Activated naive CD8-positive, alpha-beta T cell treated with anti-CD3 and anti-CD28 coated beads, Interleukin-2, amount 50 U/mL, for 16 hours (primary cell): ENCODE results near the gene DSN1.

Experiments used
- DNase-seq: peaks from one replicate; pipeline ENCODE4 v3.0.0-alpha.2; 2020; ENCODE audit warnings: low read depth, low spot score

Gene DSN1

GRCh38 chr20:36758276-36758675 is 15.3 kb downstream of the DSN1 start:
- DNase-seq, result no peak

- DNase-seq, result no peak
These were observed 17.1 kb downstream of the DSN1 start for GRCh38 chr20:36756496-36756895.

- no peak for DNase-seq
These were observed 18.8 kb downstream of the DSN1 start for GRCh38 chr20:36754656-36755222.

DNA sequence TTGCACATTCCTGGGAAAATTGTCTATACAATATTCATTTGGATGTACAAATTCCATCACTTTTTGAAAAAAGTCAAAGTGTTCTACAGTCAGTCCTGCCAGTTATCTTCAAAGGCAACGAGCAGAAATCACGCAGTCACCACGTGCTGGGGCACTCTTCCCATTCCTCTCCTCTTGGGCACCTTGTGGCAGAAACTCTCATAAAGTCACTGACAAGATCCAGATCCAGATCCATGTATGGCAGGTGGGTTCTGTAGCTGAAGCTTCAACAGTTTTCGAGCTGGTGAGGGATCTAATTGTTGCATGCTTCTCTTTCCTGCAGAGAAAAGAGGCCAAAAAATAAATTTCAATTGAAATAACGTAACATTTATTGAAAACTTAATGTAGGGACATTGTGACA is 21.0 kb downstream of the DSN1 start:
- DNase-seq, result no peak

- DNase-seq, result peak; percentile 81
These were observed 27.5 kb downstream of the DSN1 start, which contains the start of gene NDRG3 for GRCh38 chr20:36745927-36746659. NDRG3 (minus strand) TSS chr20:36746090; CDS start chr20:36721735, 24,355 bp downstream.

- peak; percentile 10 for DNase-seq
These were observed 28.2 kb downstream of the DSN1 start for GRCh38 chr20:36745234-36745926.

DNA sequence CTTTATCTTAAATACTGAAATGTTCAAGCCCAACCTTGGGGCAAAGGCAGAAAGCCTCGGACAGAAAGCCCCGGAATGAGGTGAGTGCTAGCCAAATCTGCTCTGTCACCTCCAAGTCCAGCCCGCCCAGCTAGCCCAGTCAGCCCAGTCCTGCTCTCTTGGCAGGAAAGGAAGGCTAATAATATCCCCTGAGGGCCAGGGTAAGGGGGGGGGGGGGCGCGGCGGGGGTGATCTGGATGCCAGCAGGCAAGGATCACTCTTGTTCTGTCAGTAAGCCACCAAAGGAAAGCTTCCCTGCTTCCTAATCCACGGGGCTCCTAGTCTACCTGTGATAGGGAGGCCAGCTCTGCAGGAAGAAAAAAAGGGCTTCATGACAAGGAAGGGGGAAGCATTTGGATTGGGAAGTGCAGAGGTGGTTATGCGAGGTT is 28.8 kb downstream of the DSN1 start:
- DNase-seq, result no peak

GRCh38 chr20:36744243-36744642 is 29.3 kb downstream of the DSN1 start:
- DNase-seq, result no peak

GRCh38 chr20:36742558-36742957 is 31.0 kb downstream of the DSN1 start:
- DNase-seq, result no peak

GRCh38 chr20:36741072-36741471 is 32.5 kb downstream of the DSN1 start:
- no peak for DNase-seq

DNA sequence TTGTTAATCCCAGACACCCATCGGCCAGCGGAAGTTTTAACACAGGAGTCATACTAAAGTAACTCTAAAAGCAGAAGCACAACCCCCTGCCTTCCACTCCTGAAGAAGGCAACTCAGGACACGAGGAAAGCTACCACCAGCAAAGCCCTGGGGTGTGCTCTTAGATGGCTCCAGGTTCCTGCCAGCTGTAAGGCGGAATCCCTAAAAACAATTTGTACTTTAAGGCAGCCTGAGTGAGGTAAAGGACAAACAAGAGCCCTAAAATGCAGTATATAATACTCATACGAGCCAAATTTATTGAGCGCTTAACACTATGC is 36.4 kb downstream of the DSN1 start:
- DNase-seq, result no peak

- DNase-seq, result no peak
These were observed 36.9 kb downstream of the DSN1 start for GRCh38 chr20:36736451-36737182.

DNA sequence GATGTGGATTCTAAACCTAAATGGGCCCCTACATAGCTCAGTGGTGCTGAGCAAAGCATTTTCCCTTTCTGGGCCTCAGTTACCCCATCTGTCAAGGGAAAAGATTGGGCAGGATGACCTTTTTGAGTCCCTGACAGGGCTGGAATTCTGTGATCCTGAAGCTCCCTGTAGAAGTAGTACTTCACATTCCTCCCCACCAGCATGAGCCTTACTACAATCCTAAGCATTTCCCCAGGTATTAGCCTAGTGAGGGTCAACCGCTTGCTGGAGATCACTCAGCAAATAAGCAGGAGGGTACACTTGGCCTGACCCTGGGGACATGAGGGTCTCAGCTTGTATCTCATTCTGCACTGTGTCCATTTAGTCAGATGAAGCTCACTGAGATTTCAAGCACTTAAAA is 41.1 kb downstream of the DSN1 start:
- no peak for DNase-seq

DNA sequence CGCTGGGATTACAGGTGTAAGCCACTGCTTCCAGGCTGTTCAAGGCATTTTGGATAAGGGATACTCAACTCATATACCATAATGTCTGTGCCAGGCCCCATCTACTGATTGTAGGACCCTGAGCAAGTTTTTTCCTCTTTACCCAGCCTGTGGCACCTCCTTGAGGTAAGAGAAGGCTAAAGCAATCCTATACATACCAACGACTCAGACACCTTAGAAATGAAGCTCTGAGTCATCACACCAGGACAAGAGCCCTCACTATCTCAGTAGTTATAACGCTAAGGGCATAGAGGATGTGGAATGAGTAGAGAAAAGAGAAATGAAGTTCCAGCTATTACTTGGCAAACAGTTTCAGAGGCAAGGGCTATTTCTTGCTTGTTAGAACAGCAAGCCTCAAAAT is 44.6 kb downstream of the DSN1 start:
- no peak for DNase-seq

- DNase-seq, result no peak
These were observed 47.4 kb downstream of the DSN1 start for GRCh38 chr20:36726168-36726567.

- no peak for DNase-seq
These were observed 53.1 kb downstream of the DSN1 start for GRCh38 chr20:36720510-36720909.

DNA sequence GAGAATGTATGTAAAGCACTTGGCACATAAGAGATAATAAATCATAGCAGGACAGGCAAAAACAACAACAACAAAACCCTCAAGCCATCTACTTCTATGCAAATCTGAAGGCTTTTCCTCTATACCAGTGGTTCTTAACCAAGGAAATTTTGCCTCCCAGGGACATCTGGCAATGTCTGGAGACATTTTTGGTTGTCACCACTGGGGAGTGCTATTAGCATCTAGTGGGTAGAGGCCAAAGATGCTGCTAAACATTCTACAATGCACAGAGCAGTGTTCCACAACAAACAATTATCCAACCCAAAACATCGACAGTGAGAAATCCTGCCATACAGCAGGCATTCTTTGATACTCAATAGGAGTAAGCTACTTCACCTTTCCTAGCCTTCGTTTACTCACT is 55.9 kb downstream of the DSN1 start:
- no peak for DNase-seq

DNA sequence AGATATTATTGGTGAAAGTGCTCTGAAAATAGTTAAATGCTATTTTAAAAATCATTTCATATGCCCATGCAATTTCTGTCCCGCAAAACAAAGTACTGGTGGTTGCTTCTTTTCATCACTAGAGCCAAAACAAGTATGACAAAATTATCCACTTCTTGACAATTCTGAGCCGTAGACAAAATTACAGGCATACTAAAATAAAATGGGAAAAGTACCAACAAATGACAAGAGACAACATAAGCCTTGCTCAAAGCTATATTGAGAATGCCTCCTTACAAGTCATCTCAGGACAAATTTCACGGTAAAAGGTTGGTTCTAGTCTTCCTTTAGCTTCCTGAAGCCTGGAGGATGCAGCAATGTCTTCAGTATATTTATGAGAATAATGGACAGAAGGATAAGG is 56.5 kb downstream of the DSN1 start:
- DNase-seq, result no peak

- DNase-seq, result no peak
These were observed 60.8 kb downstream of the DSN1 start for GRCh38 chr20:36712775-36713174.

- DNase-seq, result no peak
These were observed 64.4 kb downstream of the DSN1 start for GRCh38 chr20:36709126-36709525.

GRCh38 chr20:36703530-36703929 is 70.0 kb downstream of the DSN1 start:
- DNase-seq, result no peak
